Muscle layer of duodenum (tissue), 2 donors: ENCODE results near the gene ISCU.

ENCODE experiments used
- H3K27ac ChIP-seq: one replicate; pipeline ENCODE4 v1.7.0; 2013; ENCODE audit warnings: mild to moderate bottlenecking, low read length
- H3K27me3 ChIP-seq: one replicate; pipeline ENCODE4 v1.7.0; 2013; ENCODE audit warnings: low read depth, mild to moderate bottlenecking, control low read depth, low read length
- H3K36me3 ChIP-seq, 2 donors: one replicate each; pipeline ENCODE4 v1.7.0; 2013; ENCODE audit warnings: low read length in 2 of 2, control low read depth in 1 of 2, mild to moderate bottlenecking in 1 of 2; ENCODE audit not compliant: insufficient read depth in 2 of 2, control insufficient read depth in 1 of 2
- H3K4me1 ChIP-seq, 2 donors: one replicate each; pipeline ENCODE4 v1.7.0; 2013; ENCODE audit warnings: low read length in 2 of 2, mild to moderate bottlenecking in 2 of 2, control low read depth in 1 of 2, moderate library complexity in 1 of 2; ENCODE audit not compliant: insufficient read depth in 2 of 2, control insufficient read depth in 1 of 2
- H3K4me3 ChIP-seq, 2 donors: one replicate each; pipeline ENCODE4 v1.7.0; 2013; ENCODE audit warnings: low read length in 2 of 2, low read depth in 1 of 2, mild to moderate bottlenecking in 1 of 2
- H3K9me3 ChIP-seq, 2 donors: one replicate each; pipeline ENCODE4 v1.7.0; 2013; ENCODE audit warnings: low read length in 2 of 2, control low read depth in 1 of 2, mild to moderate bottlenecking in 1 of 2; ENCODE audit not compliant: control insufficient read depth in 1 of 2
- donor health status: healthy.

Gene ISCU

GRCh38 chr12:108610856-108611605, 48.6 kb downstream of the ISCU start:
- peaks cover 0 to 14% of the 10 kb centered on the region in 2 donors for H3K4me1 ChIP-seq
- no peak overlapping the region for H3K27ac ChIP-seq
- H3K4me3 ChIP-seq, result no peak overlapping the region
- H3K27me3 ChIP-seq, result no peaks in the 10 kb centered on the region
- no peaks in the 10 kb centered on the region for H3K9me3 ChIP-seq
- H3K36me3 ChIP-seq, result no peaks in the 10 kb centered on the region

GRCh38 chr12:108611884-108612415, 49.6 kb downstream of the ISCU start:
- Histone ChIP-seq H3K9me3 (no peaks in the 10 kb centered on the region), H3K4me1 (peaks cover 0 to 14% of the 10 kb centered on the region in 2 donors), H3K36me3 (no peaks in the 10 kb centered on the region), H3K27ac (no peak overlapping the region), H3K4me3 (no peak overlapping the region), H3K27me3 (no peaks in the 10 kb centered on the region)

GRCh38 chr12:108612788-108613282, 50.4 kb downstream of the ISCU start:
- Histone ChIP-seq H3K4me1 (peaks cover 0 to 14% of the 10 kb centered on the region in 2 donors), H3K27ac (no peak overlapping the region)

GRCh38 chr12:108613548-108613947, 51.2 kb downstream of the ISCU start:
- Histone ChIP-seq H3K27ac (no peak overlapping the region), H3K9me3 (no peaks in the 10 kb centered on the region), H3K4me3 (no peak overlapping the region), H3K36me3 (no peaks in the 10 kb centered on the region), H3K4me1 (peaks cover 0 to 14% of the 10 kb centered on the region in 2 donors), H3K27me3 (no peaks in the 10 kb centered on the region)

More at GRCh38 chr12:108612788-108613282, 50.4 kb downstream of the ISCU start:
- no peaks in the 10 kb centered on the region for H3K9me3 ChIP-seq
- H3K4me3 ChIP-seq, result no peak overlapping the region
- no peaks in the 10 kb centered on the region for H3K27me3 ChIP-seq
- H3K36me3 ChIP-seq, result no peaks in the 10 kb centered on the region

- no peaks in the 10 kb centered on the region for H3K9me3 ChIP-seq
- peaks cover 0 to 14% of the 10 kb centered on the region in 2 donors for H3K4me1 ChIP-seq
- no peaks in the 10 kb centered on the region for H3K27me3 ChIP-seq
- no peaks in the 10 kb centered on the region for H3K36me3 ChIP-seq
- no peak overlapping the region for H3K27ac ChIP-seq
- no peak overlapping the region for H3K4me3 ChIP-seq
Measured at GRCh38 chr12:108614041-108614440, 51.6 kb downstream of the ISCU start.

- no peak overlapping the region for H3K27ac ChIP-seq
- H3K9me3 ChIP-seq, result no peaks in the 10 kb centered on the region
- H3K4me3 ChIP-seq, result no peak overlapping the region
- H3K36me3 ChIP-seq, result no peaks in the 10 kb centered on the region
- H3K27me3 ChIP-seq, result no peaks in the 10 kb centered on the region
- H3K4me1 ChIP-seq, result peaks cover 0 to 8% of the 10 kb centered on the region in 2 donors
Measured at GRCh38 chr12:108614639-108615038, 52.2 kb downstream of the ISCU start.

- Histone ChIP-seq H3K4me3 (no peak overlapping the region), H3K4me1 (peaks cover 0 to 1% of the 10 kb centered on the region in 2 donors), H3K27ac (no peak overlapping the region)
Measured at GRCh38 chr12:108615918-108616317, 53.5 kb downstream of the ISCU start.

GRCh38 chr12:108616359-108616758, 54.0 kb downstream of the ISCU start:
- Histone ChIP-seq H3K27ac (no peak overlapping the region), H3K4me1 (no peaks in the 10 kb centered on the region), H3K27me3 (no peaks in the 10 kb centered on the region), H3K36me3 (no peaks in the 10 kb centered on the region), H3K4me3 (no peak overlapping the region), H3K9me3 (no peaks in the 10 kb centered on the region)

More at GRCh38 chr12:108615918-108616317, 53.5 kb downstream of the ISCU start:
- H3K9me3 ChIP-seq, result no peaks in the 10 kb centered on the region
- no peaks in the 10 kb centered on the region for H3K36me3 ChIP-seq
- H3K27me3 ChIP-seq, result no peaks in the 10 kb centered on the region

GRCh38 chr12:108616941-108617858, 54.8 kb downstream of the ISCU start:
- Histone ChIP-seq H3K27ac (no peak overlapping the region), H3K27me3 (no peaks in the 10 kb centered on the region), H3K9me3 (no peaks in the 10 kb centered on the region), H3K4me3 (no peak overlapping the region), H3K36me3 (no peaks in the 10 kb centered on the region), H3K4me1 (no peaks in the 10 kb centered on the region)

- no peak overlapping the region for H3K27ac ChIP-seq
- H3K4me1 ChIP-seq, result no peaks in the 10 kb centered on the region
- no peak overlapping the region for H3K4me3 ChIP-seq
- no peaks in the 10 kb centered on the region for H3K36me3 ChIP-seq
- H3K27me3 ChIP-seq, result no peaks in the 10 kb centered on the region
- H3K9me3 ChIP-seq, result no peaks in the 10 kb centered on the region
Measured at GRCh38 chr12:108618079-108618952, 55.9 kb downstream of the ISCU start.
